Measurements from ENCODE around the gene POR.

Gene POR

GRCh38 chr7:75916259-75916658, 1.3 kb downstream of the POR start:
- ChIA-PET POLR2A (interaction anchor here (0.6 to 2.1 kb wide), 4 partner anchors 9 to 277 kb away, joined by 3 to 10 read pairs (median 6); no protein-coding TSS in a partner anchor), CTCF (interaction anchor here (0.7 to 4.0 kb wide), 5 partner anchors 10 to 105 kb away, joined by 3 to 12 read pairs (median 4); no protein-coding TSS in a partner anchor)
- no peak for TF ChIP-seq CTCF (IDR thresholded peaks at IDR 0.05; ENCODE audit: insufficient read depth, low read length, missing control alignments)
- no peak for DNase-seq (ENCODE audit: low read depth, low spot score)
- peak overlapping the region; percentile 90 for H3K4me3 ChIP-seq (ENCODE audit: low read depth, low read length)

GRCh38 chr7:75916685-75917634, 2.0 kb downstream of the POR start:
- TF ChIP-seq CTCF (IDR thresholded peaks at IDR 0.05; ENCODE audit: insufficient read depth, low read length, missing control alignments) = no peak
- DNase-seq (ENCODE audit: low read depth, low spot score) = no peak
- CTCF ChIA-PET = interaction anchor here (1.4 to 4.0 kb wide), 4 partner anchors 9 to 104 kb away, joined by 3 to 12 read pairs (median 6); no protein-coding TSS in a partner anchor
- POLR2A ChIA-PET = interaction anchor here (1.4 kb wide), 1 partner anchor 8 kb away, joined by 8 read pairs; no protein-coding TSS in a partner anchor
- no peak overlapping the region for H3K4me3 ChIP-seq (ENCODE audit: low read depth, low read length)

- no peak overlapping the region for H3K4me3 ChIP-seq (ENCODE audit: low read depth, low read length)
- no peak for TF ChIP-seq CTCF (IDR thresholded peaks at IDR 0.05; ENCODE audit: insufficient read depth, low read length, missing control alignments)
- no peak for DNase-seq (ENCODE audit: low read depth, low spot score)
- POLR2A ChIA-PET = no interaction called here
- CTCF ChIA-PET = no interaction called here
Observed at GRCh38 chr7:75920431-75921161, 5.6 kb downstream of the POR start.

- POLR2A ChIA-PET = no interaction called here
- CTCF ChIA-PET = no interaction called here
- no peak for TF ChIP-seq CTCF (IDR thresholded peaks at IDR 0.05; ENCODE audit: insufficient read depth, low read length, missing control alignments)
Observed at GRCh38 chr7:75921479-75921878, 6.5 kb downstream of the POR start.

GRCh38 chr7:75922966-75923603, 8.1 kb downstream of the POR start:
- no peak for TF ChIP-seq CTCF (IDR thresholded peaks at IDR 0.05; ENCODE audit: insufficient read depth, low read length, missing control alignments)
- no peak overlapping the region for H3K4me3 ChIP-seq (ENCODE audit: low read depth, low read length)
- ChIA-PET CTCF (no interaction called here), POLR2A (no interaction called here)
- no peak for DNase-seq (ENCODE audit: low read depth, low spot score)

More at GRCh38 chr7:75921479-75921878, 6.5 kb downstream of the POR start:
- H3K4me3 ChIP-seq (ENCODE audit: low read depth, low read length) = no peak overlapping the region
- no peak for DNase-seq (ENCODE audit: low read depth, low spot score)

All from AG04449 (cell line).